HG02588 (cell line): ENCODE measurements around the gene POLR2H.
"Not testable (repeated sequence)": the region's sequence is repeated elsewhere in the genome, so short reads cannot be mapped to it uniquely, and the experiment has no call there.

Experiments
- ATAC-seq: cut with Tn5 transposase; IDR thresholded peaks from one replicate; pipeline ENCODE4 v1.9.1; 2021; ENCODE audit warnings: mild to moderate bottlenecking, moderate library complexity; ENCODE audit not compliant: unreplicated experiment

POLR2H gene

DNA sequence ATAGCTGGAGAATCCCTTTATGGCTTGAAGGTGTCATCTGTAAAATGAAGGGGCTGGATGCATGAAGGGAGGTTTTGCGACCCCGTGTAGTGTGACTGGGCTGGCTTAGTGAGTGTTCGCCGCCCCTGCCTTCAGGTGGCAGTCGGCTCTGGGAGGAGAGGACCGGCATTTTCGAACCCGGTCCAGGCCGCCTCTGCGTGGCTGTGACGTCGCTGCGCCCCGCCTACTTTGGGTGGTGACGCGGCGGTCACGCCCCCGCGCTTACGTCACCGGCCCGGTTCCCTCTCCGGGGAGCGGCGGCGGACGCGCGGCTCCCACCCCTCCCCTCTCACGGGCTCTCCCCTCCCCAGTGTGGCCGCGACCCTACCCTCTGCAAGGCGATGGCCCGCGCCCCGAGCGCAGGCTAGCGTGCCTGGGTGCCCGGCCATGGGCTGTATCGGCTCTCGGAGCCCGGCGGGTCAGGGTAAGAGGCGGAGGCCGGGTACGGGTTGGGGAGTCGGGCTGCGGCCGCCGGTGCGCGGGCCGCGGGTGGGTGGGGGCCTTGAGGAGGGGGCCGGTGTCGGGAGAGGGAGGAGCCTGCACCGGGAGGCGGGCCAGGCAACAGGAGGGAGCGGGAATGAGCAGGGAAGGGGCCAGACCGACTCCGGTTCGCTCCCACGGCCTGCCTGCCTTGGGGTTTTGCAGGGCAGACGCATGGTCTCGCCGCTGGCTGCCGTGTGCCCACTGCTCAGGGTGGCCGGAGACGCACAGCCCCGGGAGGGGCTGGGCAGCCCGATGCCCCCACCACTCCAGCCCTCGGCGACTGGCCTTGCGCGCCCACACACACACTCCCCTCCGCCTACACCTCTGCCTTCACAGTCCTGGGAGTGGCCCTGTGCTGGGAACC, 25.6 kb upstream of the POLR2H start:
- peak; percentile 79 for ATAC-seq

DNA sequence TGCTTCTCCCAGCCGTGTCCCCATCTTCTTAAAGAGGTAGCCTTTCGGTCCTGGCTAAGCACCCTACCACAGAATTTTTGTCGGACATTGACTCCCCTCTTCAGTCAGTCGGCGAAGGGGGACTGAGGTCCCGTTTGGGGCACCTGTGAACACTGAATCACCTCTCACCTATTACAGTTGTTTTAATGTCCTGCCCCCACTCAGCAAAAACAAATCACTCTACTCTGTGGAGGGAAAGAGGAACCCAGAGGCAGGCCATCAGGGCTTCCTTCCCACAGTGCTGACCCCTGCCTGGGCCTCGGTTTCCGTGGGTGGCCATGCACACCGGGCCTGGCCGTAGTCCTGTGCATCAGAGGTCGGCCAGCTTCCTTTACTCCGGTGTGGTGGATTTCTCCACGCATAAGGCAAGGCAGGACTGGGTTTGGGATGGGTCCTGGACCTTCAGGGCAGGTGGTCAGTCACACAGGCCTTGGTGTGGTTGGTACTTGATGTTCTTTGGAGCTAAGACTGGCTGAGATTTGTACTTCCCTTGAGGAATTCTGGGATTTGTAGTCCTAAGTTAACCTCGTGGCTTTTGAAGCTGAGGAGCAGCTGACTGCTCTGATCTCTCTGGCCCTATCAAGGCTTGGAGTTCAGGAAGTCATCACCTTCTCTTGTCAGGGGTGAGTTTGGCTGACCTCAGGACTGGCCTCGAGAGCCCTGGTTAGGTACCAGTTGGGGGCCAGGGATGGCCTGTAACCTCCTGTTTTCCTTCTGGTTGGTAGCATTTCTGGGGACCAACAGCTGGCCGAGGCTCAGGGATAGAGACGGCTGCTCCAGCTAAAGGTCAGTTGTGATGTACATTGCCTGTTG, 24.7 kb upstream of the POLR2H start:
- no peak for ATAC-seq

DNA sequence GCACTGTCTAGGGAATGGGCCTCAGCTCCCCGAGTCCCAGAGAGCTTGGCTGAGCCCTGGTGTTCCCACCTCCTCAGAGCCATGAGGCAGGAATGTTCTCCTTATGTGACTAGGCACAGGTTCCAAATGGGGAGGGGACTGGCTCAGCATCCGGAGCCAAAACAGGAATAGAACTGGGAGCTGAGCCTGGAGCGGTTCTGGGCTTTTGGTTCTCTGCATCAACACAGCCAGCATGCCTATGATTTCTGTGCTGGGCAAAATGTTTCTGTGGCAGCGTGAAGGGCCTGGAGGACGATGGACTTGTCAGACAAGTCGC, 24.2 kb upstream of the POLR2H start, which contains the start of gene FAM131A:
Gene FAM131A, plus strand, starts transcription at position 202 of the 316 bp plus-strand sequence. Its CDS starts 31 bp downstream, at position 233.
- ATAC-seq, result no peak

DNA sequence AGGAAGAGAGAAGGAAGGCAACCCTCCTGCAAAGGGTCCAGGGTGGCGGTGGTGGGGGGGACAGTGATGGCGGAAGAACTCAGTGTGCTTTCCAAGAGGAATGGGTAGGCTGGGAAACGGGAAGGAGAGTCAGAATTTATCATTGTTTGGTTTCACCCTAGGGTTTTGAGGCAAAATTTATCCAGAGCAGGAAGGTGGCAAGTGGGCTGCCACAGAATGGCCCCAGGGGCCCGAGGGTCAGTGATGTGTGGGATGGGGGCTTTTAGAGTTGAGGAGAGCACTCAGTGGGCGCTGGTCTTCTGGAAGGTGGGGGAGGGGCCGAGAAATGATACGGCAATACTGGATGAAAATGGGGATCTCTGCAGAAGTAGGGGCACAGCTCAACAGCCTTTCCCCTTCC, 23.5 kb upstream of the POLR2H start:
- no peak for ATAC-seq

DNA sequence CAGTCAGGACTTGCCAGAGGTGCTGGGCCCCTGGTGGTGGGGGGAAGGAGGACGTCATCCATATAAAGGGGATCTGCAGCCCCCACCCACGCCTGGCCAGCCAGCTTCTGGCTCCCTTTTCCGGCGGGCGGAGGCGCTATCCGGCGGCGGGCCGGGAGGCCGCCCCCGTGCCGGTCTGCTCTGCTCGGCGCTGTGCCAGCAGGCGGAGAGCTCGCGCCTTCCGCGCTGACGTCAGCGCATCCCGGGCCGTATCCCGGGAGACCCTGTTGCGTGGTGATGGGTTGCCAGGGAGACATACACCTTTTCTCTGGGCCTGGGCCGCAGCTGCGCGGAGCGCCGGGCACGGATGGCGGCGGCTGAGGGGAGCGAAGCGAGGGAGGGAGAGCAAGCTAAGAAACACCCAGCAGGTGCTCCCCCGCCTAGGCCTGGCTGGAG, 23.0 kb upstream of the POLR2H start:
- no peak for ATAC-seq

DNA sequence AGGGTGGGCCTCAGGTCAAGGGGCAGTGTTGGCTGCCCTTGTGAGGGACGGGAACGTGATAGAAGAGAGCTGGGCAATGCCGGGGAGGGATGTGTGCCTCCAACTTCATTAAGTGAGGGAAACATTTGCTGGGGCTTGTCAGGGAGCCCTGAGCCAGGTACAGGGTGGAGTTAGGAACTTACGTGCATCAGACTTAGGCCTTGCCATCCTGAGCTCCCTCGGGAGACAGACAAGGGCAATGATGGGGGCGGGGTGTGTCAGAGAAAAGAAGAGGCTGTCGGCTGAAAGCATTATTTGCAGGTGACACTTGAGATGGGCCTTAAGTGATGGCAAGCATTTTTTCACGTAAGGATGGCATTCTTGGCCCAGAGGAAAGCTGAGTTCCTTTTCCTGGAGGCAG, 22.5 kb upstream of the POLR2H start:
- ATAC-seq, result no peak

DNA sequence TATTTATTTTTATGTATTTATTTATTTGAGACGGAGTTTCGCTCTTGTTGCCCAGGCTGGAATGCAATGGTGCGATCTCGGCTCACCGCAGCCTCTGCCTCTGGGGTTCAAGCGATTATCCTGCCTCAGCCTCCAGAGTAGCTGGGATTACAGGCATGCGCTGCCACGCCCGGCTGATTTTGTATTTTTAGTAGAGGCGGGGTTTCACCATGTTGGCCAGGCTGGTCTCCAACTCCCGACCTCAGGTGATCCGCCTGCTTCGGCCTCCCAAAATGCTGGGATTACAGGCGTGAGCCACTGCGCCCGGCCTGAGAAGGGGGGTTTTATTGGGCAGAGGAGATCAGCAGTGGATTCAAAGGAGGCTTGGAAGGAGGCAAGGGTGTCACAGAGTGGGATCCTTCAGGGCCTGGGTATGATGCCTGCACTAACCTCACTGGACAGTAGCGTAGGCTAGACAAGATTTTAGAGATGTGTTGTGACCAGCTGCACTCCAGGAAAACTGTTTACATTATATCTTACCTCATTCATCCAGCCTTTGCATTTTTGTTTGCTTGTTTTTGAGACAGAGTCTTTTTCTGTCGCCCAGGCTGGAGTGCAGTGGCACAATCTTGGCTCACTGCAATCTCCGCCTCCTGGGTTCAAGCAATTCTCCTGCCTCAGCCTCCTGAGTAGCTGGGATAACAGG, 21.9 kb upstream of the POLR2H start:
- ATAC-seq, result not testable (repeated sequence)

DNA sequence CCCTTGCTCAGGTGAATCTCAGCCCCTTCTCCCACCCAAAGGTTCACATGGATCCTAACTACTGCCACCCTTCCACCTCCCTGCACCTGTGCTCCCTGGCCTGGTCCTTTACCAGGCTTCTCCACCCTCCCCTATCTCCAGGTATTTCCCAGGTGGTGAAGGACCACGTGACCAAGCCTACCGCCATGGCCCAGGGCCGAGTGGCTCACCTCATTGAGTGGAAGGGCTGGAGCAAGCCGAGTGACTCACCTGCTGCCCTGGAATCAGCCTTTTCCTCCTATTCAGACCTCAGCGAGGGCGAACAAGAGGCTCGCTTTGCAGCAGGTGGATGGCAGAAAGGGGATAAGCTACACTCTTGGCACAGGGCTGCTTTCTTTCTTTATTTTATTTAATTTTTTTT, 19.6 kb upstream of the POLR2H start:
- no peak for ATAC-seq

DNA sequence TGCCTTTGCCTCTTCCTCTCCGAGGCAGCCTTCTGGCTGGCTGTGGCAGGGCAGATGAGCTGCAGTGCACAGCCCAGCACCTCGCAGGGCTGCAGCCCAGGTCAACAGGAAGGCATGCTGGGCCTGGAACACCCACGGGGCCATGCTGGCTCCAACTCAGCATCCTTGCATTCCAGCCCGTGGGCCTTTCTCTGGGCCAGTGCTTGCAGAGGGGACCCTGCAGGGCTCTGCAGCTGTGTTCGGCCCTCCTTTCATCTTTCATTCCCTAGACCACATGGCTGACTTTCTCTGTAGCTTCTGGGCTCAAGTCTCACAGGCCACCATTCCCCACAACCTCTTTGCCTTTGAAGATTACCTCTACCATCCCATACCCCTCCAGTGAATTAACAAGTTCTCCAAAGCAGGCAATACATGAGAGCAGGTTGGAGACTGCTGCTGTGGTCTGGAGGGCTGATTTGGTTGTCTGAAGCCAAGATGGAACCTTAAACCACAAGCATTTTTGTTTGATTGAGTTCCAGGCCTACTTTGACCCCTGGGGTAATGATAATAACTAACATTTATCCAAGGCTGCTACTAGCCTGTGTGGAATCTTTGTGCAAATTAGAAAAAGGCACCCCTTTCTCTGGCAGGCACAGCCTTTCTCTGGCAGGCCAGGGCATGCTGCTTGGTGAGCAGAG, 18.2 kb upstream of the POLR2H start:
- ATAC-seq, result no peak

DNA sequence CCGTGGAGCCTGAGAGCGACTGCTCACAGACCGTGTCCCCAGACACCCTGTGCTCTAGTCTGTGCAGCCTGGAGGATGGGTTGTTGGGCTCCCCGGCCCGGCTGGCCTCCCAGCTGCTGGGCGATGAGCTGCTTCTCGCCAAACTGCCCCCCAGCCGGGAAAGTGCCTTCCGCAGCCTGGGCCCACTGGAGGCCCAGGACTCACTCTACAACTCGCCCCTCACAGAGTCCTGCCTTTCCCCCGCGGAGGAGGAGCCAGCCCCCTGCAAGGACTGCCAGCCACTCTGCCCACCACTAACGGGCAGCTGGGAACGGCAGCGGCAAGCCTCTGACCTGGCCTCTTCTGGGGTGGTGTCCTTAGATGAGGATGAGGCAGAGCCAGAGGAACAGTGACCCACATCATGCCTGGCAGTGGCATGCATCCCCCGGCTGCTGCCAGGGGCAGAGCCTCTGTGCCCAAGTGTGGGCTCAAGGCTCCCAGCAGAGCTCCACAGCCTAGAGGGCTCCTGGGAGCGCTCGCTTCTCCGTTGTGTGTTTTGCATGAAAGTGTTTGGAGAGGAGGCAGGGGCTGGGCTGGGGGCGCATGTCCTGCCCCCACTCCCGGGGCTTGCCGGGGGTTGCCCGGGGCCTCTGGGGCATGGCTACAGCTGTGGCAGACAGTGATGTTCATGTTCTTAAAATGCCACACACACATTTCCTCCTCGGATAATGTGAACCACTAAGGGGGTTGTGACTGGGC, 16.8 kb upstream of the POLR2H start:
- no peak for ATAC-seq

DNA sequence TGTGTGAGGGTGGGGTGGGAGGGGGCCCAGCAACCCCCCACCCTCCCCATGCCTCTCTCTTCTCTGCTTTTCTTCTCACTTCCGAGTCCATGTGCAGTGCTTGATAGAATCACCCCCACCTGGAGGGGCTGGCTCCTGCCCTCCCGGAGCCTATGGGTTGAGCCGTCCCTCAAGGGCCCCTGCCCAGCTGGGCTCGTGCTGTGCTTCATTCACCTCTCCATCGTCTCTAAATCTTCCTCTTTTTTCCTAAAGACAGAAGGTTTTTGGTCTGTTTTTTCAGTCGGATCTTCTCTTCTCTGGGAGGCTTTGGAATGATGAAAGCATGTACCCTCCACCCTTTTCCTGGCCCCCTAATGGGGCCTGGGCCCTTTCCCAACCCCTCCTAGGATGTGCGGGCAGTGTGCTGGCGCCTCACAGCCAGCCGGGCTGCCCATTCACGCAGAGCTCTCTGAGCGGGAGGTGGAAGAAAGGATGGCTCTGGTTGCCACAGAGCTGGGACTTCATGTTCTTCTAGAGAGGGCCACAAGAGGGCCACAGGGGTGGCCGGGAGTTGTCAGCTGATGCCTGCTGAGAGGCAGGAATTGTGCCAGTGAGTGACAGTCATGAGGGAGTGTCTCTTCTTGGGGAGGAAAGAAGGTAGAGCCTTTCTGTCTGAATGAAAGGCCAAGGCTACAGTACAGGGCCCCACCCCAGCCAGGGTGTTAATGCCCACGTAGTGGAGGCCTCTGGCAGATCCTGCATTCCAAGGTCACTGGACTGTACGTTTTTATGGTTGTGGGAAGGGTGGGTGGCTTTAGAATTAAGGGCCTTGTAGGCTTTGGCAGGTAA, 16.0 kb upstream of the POLR2H start:
- no peak for ATAC-seq

DNA sequence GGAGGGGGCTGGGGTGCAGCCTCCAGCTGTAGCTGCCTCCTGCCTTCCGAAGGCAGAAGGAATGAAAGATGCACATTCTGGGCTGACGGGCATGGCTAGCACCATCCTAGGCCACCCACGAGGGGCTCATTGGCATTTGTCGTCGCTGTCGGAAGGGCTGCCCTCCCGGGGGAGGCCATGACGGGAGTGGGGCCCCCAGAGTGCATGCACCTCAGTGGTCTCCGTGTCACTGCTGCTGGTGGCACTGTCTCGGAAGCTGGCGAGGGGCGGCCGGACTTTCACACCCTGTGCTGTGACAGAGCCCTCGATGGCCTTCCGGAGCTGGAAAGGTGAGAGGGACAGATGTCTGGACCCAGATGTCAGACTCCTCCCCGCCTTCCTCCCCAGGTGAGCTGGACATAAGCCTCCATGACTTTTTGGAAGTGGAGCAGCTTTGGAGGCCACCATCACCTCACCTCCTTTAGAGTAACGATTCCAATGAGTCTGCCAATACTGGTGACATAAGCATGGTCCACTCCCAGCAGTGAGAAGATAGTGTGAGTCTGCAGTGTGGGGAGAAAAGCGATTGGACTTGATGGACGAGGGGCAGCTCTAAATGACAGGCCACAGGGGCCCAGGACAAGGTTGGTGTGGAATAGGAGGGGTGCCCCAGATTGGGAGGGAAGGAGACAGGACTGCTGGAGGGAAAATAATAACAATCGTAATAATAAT, 14.9 kb upstream of the POLR2H start:
- ATAC-seq, result no peak

DNA sequence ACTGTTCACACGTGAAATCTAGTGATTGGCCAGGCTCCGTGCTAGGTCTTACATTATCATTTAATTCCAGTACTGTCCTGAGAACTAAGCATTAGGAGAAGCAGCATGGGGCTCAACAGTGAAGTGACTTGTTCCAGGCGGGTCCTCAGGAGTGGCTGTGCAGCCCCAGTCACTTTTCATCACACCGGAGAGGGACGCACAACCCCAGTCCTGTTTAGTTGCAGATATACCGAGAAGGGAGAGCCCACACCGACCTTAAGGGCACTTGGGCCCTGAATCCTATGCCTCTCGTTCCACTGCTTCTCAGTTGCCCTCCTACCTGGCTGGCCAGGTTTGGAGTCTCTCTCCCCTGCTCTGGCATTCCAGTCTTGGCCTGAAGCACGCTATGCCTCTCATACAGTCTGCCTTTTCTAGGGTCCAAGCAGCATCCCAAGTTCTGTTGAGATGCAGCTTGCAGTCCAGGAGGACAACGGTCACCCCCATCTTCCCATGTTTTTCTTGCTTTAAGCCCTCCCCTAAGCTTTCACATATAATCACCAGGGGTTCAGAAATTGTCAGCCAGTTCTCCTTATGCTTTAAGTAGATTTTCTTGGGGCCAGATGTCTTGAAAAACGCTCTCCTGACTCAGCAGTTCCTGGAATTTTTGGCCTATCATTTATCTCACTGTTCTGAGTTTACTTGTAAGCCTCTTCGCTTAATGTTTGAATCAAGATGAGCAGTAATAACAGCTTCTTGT, 14.0 kb upstream of the POLR2H start:
- no peak for ATAC-seq

DNA sequence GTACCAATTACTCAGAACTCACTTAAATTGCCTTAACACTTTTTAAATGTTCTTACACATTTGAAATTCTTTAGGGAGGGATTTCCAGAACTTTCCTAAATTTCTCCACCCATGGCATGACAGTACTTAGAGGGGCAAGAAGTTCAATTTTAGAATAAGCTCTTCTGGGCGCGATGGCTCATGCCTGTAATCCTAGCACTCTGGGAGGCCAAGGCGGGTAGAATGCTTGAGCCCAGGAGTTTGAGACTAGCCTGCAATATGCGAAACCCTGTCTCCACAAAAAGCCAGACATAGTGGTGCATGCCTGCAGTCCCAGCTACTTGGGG, 13.5 kb upstream of the POLR2H start:
- no peak for ATAC-seq

DNA sequence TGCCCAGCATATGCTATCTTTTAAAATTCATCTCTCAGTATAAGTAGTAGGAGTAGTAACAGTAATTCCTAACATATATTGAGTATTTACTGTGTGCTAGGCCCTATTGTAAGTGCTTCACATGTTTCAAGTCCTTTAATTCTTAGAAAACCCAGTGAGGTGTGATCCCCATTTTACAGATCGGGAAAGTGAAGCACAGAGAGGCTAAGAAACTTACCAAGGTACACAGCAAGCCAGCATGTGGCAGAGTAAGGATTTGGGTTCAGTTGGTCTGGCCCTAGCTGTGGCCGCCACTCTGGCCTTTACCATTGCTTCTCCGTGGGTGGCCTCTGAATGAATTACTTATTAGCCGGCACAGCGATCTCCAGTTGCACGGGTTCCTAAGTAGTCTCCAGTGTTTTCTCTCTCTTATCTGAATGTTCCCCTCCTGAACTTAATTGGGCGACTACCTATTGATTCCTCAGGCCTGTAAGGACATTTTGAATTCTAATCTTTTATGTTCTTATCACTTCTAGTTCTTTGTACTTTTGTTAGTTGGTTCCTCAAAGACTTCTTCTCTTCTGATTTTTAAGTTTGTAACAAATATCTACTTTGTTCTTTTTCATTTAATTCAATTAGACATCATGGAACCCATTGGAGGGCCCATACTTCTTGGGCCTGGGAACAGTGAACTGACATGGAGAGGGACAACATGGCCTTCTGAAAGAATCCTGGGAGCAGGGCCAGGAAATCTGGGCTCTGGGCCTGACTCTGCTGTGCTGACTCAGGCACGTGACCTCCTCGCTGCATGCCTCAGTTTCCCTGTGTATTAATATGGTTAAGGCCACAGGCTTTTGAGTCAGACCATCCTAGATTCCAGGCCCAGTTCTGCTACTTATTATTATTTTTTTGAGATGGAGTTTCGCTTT, 11.7 kb upstream of the POLR2H start:
- no peak for ATAC-seq

DNA sequence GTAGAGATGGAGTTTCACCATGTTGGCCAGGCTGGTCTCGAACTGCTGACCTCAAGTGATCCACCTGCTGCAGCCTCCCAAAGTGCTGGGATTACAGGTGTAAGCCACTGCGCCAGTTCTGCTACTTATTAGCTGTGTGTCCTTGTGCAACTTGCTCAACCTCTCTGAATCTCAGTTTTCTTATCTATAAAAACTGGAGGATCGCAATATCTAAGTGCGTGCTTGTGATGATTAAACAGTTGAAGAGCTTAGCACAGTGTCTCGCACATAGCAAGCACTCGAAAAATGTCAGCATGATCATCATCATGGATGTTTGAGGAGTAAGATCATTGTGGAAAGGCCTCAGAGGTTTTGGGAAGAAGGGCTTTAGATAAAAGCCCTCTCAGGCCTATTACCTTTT, 10.9 kb upstream of the POLR2H start:
- ATAC-seq, result no peak

DNA sequence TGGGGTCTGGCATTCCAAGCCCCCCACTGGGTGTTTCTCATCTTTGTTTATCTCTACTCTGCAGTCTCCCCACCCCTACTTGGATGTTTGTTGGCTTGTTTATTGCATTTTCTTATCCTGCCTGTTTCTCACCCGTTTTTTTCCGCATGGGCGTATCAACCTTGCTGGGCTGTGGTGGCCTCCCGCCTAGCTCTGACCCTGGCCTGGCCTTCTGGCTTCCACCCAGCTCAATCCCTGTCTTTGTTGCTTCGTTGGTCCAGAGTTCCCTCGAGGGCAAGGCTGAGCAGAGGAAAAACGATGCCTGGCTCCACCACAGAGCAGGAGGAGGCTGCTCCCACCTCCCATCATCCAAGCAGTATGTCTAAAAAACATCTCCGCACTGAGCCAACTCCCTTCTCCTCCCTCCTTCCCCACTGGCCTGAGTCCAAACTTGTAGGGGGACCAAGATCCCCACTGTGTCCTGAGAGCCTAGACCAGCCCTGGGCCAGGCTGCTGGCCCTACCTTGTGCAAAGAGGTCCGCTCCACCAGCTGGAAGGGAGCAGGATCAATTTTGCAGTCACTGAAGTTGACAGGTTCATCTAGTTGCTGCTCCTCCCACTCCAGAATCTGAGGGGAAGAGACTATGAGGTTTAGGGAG, 9.9 kb upstream of the POLR2H start:
- no peak for ATAC-seq
